BE2C (cell line): ENCODE data around the gene CPEB2. TPM values are rescaled to one million over a fixed set of nuclear protein-coding genes. Genes with fewer than 3 reads are reported as not detected.
A peak's percentile ranks its signal among the peaks of the same experiment; 100 is the strongest.

Experiments
- DNase-seq: peaks from one replicate; pipeline ENCODE4 v3.0.0-alpha.2; 2020
- H3K27me3 ChIP-seq: fragments of 250-450 bp; sonication (Bioruptor Pico); 2 replicates; pipeline ENCODE4 v1.5.1; 2020; ENCODE audit warnings: mild to moderate bottlenecking
- H3K36me3 ChIP-seq: fragments of 250-450 bp; sonication (Bioruptor Pico); 2 replicates; pipeline ENCODE4 v1.5.1; 2020; ENCODE audit warnings: mild to moderate bottlenecking
- H3K4me1 ChIP-seq: fragments of 250-450 bp; sonication (Bioruptor Pico); 2 replicates; pipeline ENCODE4 v1.5.1; 2020
- H3K4me3 ChIP-seq: 2 replicates; pipeline ENCODE4 v1.5.1; 2011; ENCODE audit warnings: low read depth, low read length
- H3K9me3 ChIP-seq: fragments of 250-450 bp; sonication (Bioruptor Pico); 2 replicates; pipeline ENCODE4 v1.5.1; 2020
- CTCF ChIP-seq: IDR thresholded peaks from 2 replicates; pipeline ENCODE4 v1.5.1; 2012; ENCODE audit warnings: mild to moderate bottlenecking, low read depth, low read length
- polyA plus RNA-seq: library from polyadenylated mRNA; unstranded; fragments of >200 nt; gene quantifications from one replicate; pipeline ENCODE4 v1.2.1, GENCODE V29; 2012; ENCODE audit warnings: low read depth, missing spikeins; ENCODE audit not compliant: insufficient read length, insufficient read depth

The CPEB2 gene
- polyA plus RNA-seq = 1.7 TPM

GRCh38 chr4:15001869-15002658 lies at the start of gene CPEB2:
TSS of gene CPEB2 (plus strand) at chr4:15002481. CDS start at chr4:15002674, 193 bp downstream.
- no peak for TF ChIP-seq CTCF
- DNase-seq = peak; percentile 97
- no peaks in the 10 kb centered on the region for H3K9me3 ChIP-seq

GRCh38 chr4:14958436-14958835 lies 43.8 kb upstream of the CPEB2 start:
- no peak for DNase-seq
- H3K9me3 ChIP-seq = no peaks in the 10 kb centered on the region
- H3K27me3 ChIP-seq = no peaks in the 10 kb centered on the region
- H3K4me3 ChIP-seq = no peak overlapping the region
- no peaks in the 10 kb centered on the region for H3K36me3 ChIP-seq
- H3K4me1 ChIP-seq = no peaks in the 10 kb centered on the region
- no peak for TF ChIP-seq CTCF

More at GRCh38 chr4:15001869-15002658, at the start of gene CPEB2:
- Histone ChIP-seq H3K4me3 (peak within 1 kb of the TSS; percentile 91), H3K27me3 (no peaks in the 10 kb centered on the region), H3K4me1 (no peaks in the 10 kb centered on the region), H3K36me3 (peaks cover 3% of the 10 kb centered on the region; the same call in 1 of the 2 replicates)

GRCh38 chr4:14961292-14961691 lies 41.0 kb upstream of the CPEB2 start:
- Histone ChIP-seq H3K4me3 (no peak overlapping the region), H3K4me1 (no peaks in the 10 kb centered on the region)
- no peak for DNase-seq

GRCh38 chr4:14965071-14965470 lies 37.2 kb upstream of the CPEB2 start:
- no peaks in the 10 kb centered on the region for H3K9me3 ChIP-seq
- no peak for DNase-seq
- H3K36me3 ChIP-seq = no peaks in the 10 kb centered on the region
- no peaks in the 10 kb centered on the region for H3K27me3 ChIP-seq
- no peaks in the 10 kb centered on the region for H3K4me1 ChIP-seq
- TF ChIP-seq CTCF = no peak
- H3K4me3 ChIP-seq = no peak overlapping the region

More at GRCh38 chr4:14961292-14961691, 41.0 kb upstream of the CPEB2 start:
- Histone ChIP-seq H3K36me3 (no peaks in the 10 kb centered on the region), H3K9me3 (no peaks in the 10 kb centered on the region), H3K27me3 (no peaks in the 10 kb centered on the region)
- TF ChIP-seq CTCF = no peak

- Histone ChIP-seq H3K36me3 (no peaks in the 10 kb centered on the region), H3K4me1 (no peaks in the 10 kb centered on the region), H3K27me3 (0 out of 2 replicates have a peak, but pooled peaks cover 2% of the 10 kb centered on the region), H3K9me3 (no peaks in the 10 kb centered on the region), H3K4me3 (no peak overlapping the region)
- DNase-seq = no peak
- no peak for TF ChIP-seq CTCF
Measured at GRCh38 chr4:14967982-14968381, 34.3 kb upstream of the CPEB2 start.

- DNase-seq = no peak
- Histone ChIP-seq H3K27me3 (no peaks in the 10 kb centered on the region), H3K36me3 (no peaks in the 10 kb centered on the region), H3K4me1 (no peaks in the 10 kb centered on the region), H3K9me3 (no peaks in the 10 kb centered on the region), H3K4me3 (no peak overlapping the region)
- no peak for TF ChIP-seq CTCF
Measured at GRCh38 chr4:14977830-14978229, 24.5 kb upstream of the CPEB2 start.
